Measurements from ENCODE around the gene RASA1.

The RASA1 gene

GRCh38 chr5:87367243-87367642 is 99.6 kb downstream of the RASA1 start:
- no peak for DNase-seq

GRCh38 chr5:87368601-87369000 is 100.9 kb downstream of the RASA1 start:
- no peak for DNase-seq

- no peak for DNase-seq
Observed at GRCh38 chr5:87369431-87369830, 101.7 kb downstream of the RASA1 start.

GRCh38 chr5:87372705-87373104 is 105.0 kb downstream of the RASA1 start:
- DNase-seq, result no peak

- DNase-seq, result no peak
Observed at GRCh38 chr5:87382224-87382623, 114.5 kb downstream of the RASA1 start.

GRCh38 chr5:87383216-87383615 is 115.5 kb downstream of the RASA1 start:
- DNase-seq, result no peak

GRCh38 chr5:87385802-87386201 is 118.1 kb downstream of the RASA1 start:
- DNase-seq, result no peak

GRCh38 chr5:87388129-87388528 is 120.4 kb downstream of the RASA1 start:
- no peak for DNase-seq

- no peak for DNase-seq
Observed at GRCh38 chr5:87389296-87390034, 121.8 kb downstream of the RASA1 start.

- DNase-seq, result no peak
Observed at GRCh38 chr5:87390075-87390474, 122.4 kb downstream of the RASA1 start.

- DNase-seq, result no peak
Observed at GRCh38 chr5:87390576-87391199, 123.0 kb downstream of the RASA1 start.

GRCh38 chr5:87392170-87392569 is 124.5 kb downstream of the RASA1 start:
- no peak for DNase-seq

- no peak for DNase-seq
Observed at GRCh38 chr5:87392801-87393200, 125.1 kb downstream of the RASA1 start.

GRCh38 chr5:87393331-87393730 is 125.6 kb downstream of the RASA1 start:
- no peak for DNase-seq

GRCh38 chr5:87394411-87395165 is 126.9 kb downstream of the RASA1 start:
- DNase-seq, result no peak

GRCh38 chr5:87398981-87399614 is 131.4 kb downstream of the RASA1 start:
- DNase-seq, result no peak

- no peak for DNase-seq
Observed at GRCh38 chr5:87399720-87400119, 132.0 kb downstream of the RASA1 start.

GRCh38 chr5:87400305-87400899 is 132.7 kb downstream of the RASA1 start:
- no peak for DNase-seq

- no peak for DNase-seq
Observed at GRCh38 chr5:87401626-87402025, 133.9 kb downstream of the RASA1 start.

GRCh38 chr5:87403409-87403808 is 135.7 kb downstream of the RASA1 start:
- DNase-seq, result no peak

GRCh38 chr5:87403899-87404298 is 136.2 kb downstream of the RASA1 start:
- no peak for DNase-seq

GRCh38 chr5:87404359-87404758 is 136.7 kb downstream of the RASA1 start:
- no peak for DNase-seq

Measured in stimulated activated CD4-positive, alpha-beta T cell treated with anti-CD3 and anti-CD28 coated beads, Interleukin-4, amount 100 ng/mL, for 4 hours (primary cell).